PC-3 (cell line): ENCODE results near the gene FBXW7.

Experiments
- EZH2 ChIP-seq: fragments of 300-600 bp; sonication (generic); IDR thresholded peaks from one replicate; pipeline ENCODE4 v1.6.1; 2017; ENCODE audit warnings: antibody characterized with exemption, mild to moderate bottlenecking, low read length; ENCODE audit not compliant: unreplicated experiment
- TF ChIP-seq, protein P1 (sequence below): fragments of 300-600 bp; sonication (generic); conservative IDR thresholded peaks from 2 replicates; pipeline ENCODE4 v1.5.1; 2017; ENCODE audit warnings: antibody characterized with exemption, low read depth, mild to moderate bottlenecking, low read length

- TF ChIP-seq EZH2: no peak
- TF ChIP-seq, protein P1, sequence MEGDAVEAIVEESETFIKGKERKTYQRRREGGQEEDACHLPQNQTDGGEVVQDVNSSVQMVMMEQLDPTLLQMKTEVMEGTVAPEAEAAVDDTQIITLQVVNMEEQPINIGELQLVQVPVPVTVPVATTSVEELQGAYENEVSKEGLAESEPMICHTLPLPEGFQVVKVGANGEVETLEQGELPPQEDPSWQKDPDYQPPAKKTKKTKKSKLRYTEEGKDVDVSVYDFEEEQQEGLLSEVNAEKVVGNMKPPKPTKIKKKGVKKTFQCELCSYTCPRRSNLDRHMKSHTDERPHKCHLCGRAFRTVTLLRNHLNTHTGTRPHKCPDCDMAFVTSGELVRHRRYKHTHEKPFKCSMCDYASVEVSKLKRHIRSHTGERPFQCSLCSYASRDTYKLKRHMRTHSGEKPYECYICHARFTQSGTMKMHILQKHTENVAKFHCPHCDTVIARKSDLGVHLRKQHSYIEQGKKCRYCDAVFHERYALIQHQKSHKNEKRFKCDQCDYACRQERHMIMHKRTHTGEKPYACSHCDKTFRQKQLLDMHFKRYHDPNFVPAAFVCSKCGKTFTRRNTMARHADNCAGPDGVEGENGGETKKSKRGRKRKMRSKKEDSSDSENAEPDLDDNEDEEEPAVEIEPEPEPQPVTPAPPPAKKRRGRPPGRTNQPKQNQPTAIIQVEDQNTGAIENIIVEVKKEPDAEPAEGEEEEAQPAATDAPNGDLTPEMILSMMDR: no peak
Observed at GRCh38 chr4:152478461-152479237, 57.2 kb downstream of the FBXW7 start.
